Adrenal gland (tissue), 12 donors: ENCODE data around the gene ZEB1. TPM values are rescaled to one million over a fixed set of nuclear protein-coding genes. Genes with fewer than 3 reads are reported as not detected.

Source experiments
- DNase-seq, 7 donors: peaks; one replicate each; pipeline ENCODE4 v3.0.0-alpha.2; 2019 to 2020
- H3K27ac ChIP-seq, 5 donors: fragments of 200-600 bp; sonication (generic) in 4 of 5; 1 replicate in 3 of 5; 2 replicates in 2 of 5; pipeline versions ENCODE4 v1.5.1 to v1.8.0; 2016 to 2020; ENCODE audit warnings: mild to moderate bottlenecking in 1 of 5
- H3K27me3 ChIP-seq: fragments of 200-600 bp; 2 replicates; pipeline ENCODE4 v1.8.0; 2021
- H3K36me3 ChIP-seq, 2 donors: fragments of 200-600 bp; replicated peaks in 1 of 2; 1 replicate in 1 of 2; 2 replicates in 1 of 2; pipeline versions ENCODE4 v1.5.1 to v1.8.0; 2018 to 2022
- H3K4me1 ChIP-seq, 2 donors: fragments of 200-600 bp; replicated peaks in 1 of 2; 1 replicate in 1 of 2; 2 replicates in 1 of 2; pipeline versions ENCODE4 v1.5.1 to v1.8.0; 2018 to 2021
- H3K4me3 ChIP-seq, 4 donors: fragments of 200-600 bp; sonication (generic) in 3 of 4; one replicate each; pipeline ENCODE4 v1.5.1; 2016 to 2018
- H3K9me3 ChIP-seq, 3 donors: fragments of 200-600 bp; sonication (generic) in 1 of 3; replicated peaks in 1 of 3; 1 replicate in 2 of 3; 2 replicates in 1 of 3; pipeline versions ENCODE4 v1.5.1 to v1.8.0; 2016 to 2021
- CTCF ChIP-seq, 6 experiments: fragments of 450-650 bp in 4 of 6; fragments of 200-600 bp in 2 of 6; sonication (generic) in 1 of 6; IDR thresholded peaks; 1 replicate in 5 of 6; 2 replicates in 1 of 6; pipeline versions ENCODE4 v1.5.1 to v1.8.0; 2016 to 2021; ENCODE audit warnings: antibody characterized with exemption in 6 of 6, mild to moderate bottlenecking in 2 of 6, moderate library complexity in 1 of 6
- POLR2A ChIP-seq, 2 donors: fragments of 450-650 bp; IDR thresholded peaks; one replicate each; pipeline ENCODE4 v1.6.1; 2017; ENCODE audit warnings: antibody characterized with exemption in 2 of 2, mild to moderate bottlenecking in 2 of 2, moderate library complexity in 1 of 2
- WGBS, 4 donors: extraction: QIAGEN DNeasy Blood & Tissue Kit in 2 of 4; methylation state at CpG; one replicate each; pipeline versions ENCODE4 v1.1.5 to v1.1.7; 2013 to 2017; 5-methylcytosine and 5-hydroxymethylcytosine counted together
- intact Hi-C, 2 donors: fragments of 100-400 bp; cut with DNase I; formaldehyde crosslinking; loops; one replicate each; pipeline versions ENCODE4 v1.14.1 to v1.15.0; 2022 to 2023
- polyA plus RNA-seq, 3 donors: library from polyadenylated mRNA; stranded (reverse); fragments of 200-250 nt in 2 of 3; fragments of 350-450 nt in 1 of 3; fragmentation: Illumina TruSeq in 1 of 3; extraction: RNeasy Lipid Tissue Mini Kit (QIAGEN cat#74804) in 1 of 3; gene quantifications; one replicate each; pipeline ENCODE4 v1.2.3, GENCODE V29; 2013 to 2014
- total RNA-seq, 9 donors: library from RNA; depleted of rRNA in 4 of 9; stranded (reverse); fragments of >200 nt in 4 of 9; fragments of 120-200 nt in 1 of 9; fragmentation: NEBNext Ultra II Directional in 1 of 9; extraction: Animal tissue kit (Norgen Biotek cat#: 25700) in 1 of 9; gene quantifications; one replicate each; pipeline versions ENCODE4 v1.1.0 to v1.2.4, GENCODE V29; 2013 to 2023
- donor health status: healthy with polysubstance abuse.
- donor health status: Bipolar disorder and iron deficiency.
- donor health status: DM: yes; HTN: yes; CAD: no.
- donor health status: DM: no; HTN: no; CAD: no.
- donor health status: DM: no; HTN: no; CAD: no.
- donor health status: DM: yes; HTN: yes; CAD: no.

Gene ZEB1
- total and polyA plus RNA-seq, 12 donors, result 7.3 to 34.9 (median 22.9) TPM

GRCh38 chr10:31484431-31485135 is 165.6 kb downstream of the ZEB1 start:
- 86 to 93% (median 91%) methylated on average over 4 of the region's 4 CpGs for WGBS, 4 donors
- intact Hi-C loops, result no loop called here

GRCh38 chr10:31490858-31491504 is 172.0 kb downstream of the ZEB1 start:
- no peak overlapping the region for H3K27ac ChIP-seq
- H3K9me3 ChIP-seq, result peaks cover 0 to 8% (median 0%) of the 10 kb centered on the region in 3 donors
- no peaks in the 10 kb centered on the region for H3K36me3 ChIP-seq
- WGBS, 4 donors, result 92 to 100% (median 96%) methylated on average over 1 of the region's 1 CpG
- DNase-seq, result peak in 3 of 7 donors; percentile 13 to 46 (median 44)
- H3K4me3 ChIP-seq, result no peak overlapping the region
- TF ChIP-seq CTCF (IDR thresholded peaks at IDR 0.05) (peak; percentile 23 to 71 (median 58)), POLR2A (IDR thresholded peaks at IDR 0.05) (no peak)
- H3K4me1 ChIP-seq, result no peaks in the 10 kb centered on the region
- intact Hi-C loops, result no loop called here
- H3K27me3 ChIP-seq, result no peaks in the 10 kb centered on the region

More at GRCh38 chr10:31484431-31485135, 165.6 kb downstream of the ZEB1 start:
- TF ChIP-seq CTCF (IDR thresholded peaks at IDR 0.05), result no peak
- no peak for TF ChIP-seq POLR2A (IDR thresholded peaks at IDR 0.05)
- H3K9me3 ChIP-seq, result peaks cover 0 to 16% (median 0%) of the 10 kb centered on the region in 3 donors
- H3K4me1 ChIP-seq, result peaks cover 0 to 6% of the 10 kb centered on the region in 2 donors
- no peak overlapping the region for H3K4me3 ChIP-seq
- no peak for DNase-seq
- no peaks in the 10 kb centered on the region for H3K36me3 ChIP-seq
- no peak overlapping the region for H3K27ac ChIP-seq
- H3K27me3 ChIP-seq, result no peaks in the 10 kb centered on the region

GRCh38 chr10:31507427-31507826 is 188.4 kb downstream of the ZEB1 start:
- Histone ChIP-seq H3K4me3 (no peak overlapping the region), H3K9me3 (peaks cover 6 to 22% (median 18%) of the 10 kb centered on the region in 3 donors), H3K4me1 (no peaks in the 10 kb centered on the region), H3K36me3 (no peaks in the 10 kb centered on the region), H3K27me3 (no peaks in the 10 kb centered on the region), H3K27ac (no peak overlapping the region)
- DNase-seq, result no peak
- TF ChIP-seq CTCF (IDR thresholded peaks at IDR 0.05) (no peak), POLR2A (IDR thresholded peaks at IDR 0.05) (no peak)
- WGBS, 4 donors, result 78 to 84% (median 82%) methylated on average over 2 of the region's 2 CpGs
- intact Hi-C loops, result no loop called here

GRCh38 chr10:31508234-31508633 is 189.2 kb downstream of the ZEB1 start:
- Histone ChIP-seq H3K27me3 (no peaks in the 10 kb centered on the region), H3K4me1 (no peaks in the 10 kb centered on the region), H3K36me3 (no peaks in the 10 kb centered on the region), H3K27ac (no peak overlapping the region), H3K9me3 (peaks cover 6 to 22% (median 18%) of the 10 kb centered on the region in 3 donors), H3K4me3 (no peak overlapping the region)
- no peak for DNase-seq
- 96 to 98% (median 97%) methylated on average over 4 of the region's 4 CpGs; no CpG with 5 or more reads in 1 of the 4 donors for WGBS, 4 donors
- TF ChIP-seq POLR2A (IDR thresholded peaks at IDR 0.05) (no peak), CTCF (IDR thresholded peaks at IDR 0.05) (no peak)
- intact Hi-C loops, result no loop called here
